Measurements from ENCODE around the gene POLR2C.

POLR2C gene

GRCh38 chr16:57510016-57510871 is 47.8 kb downstream of the POLR2C start:
- no peak for TF ChIP-seq CTCF (conservative IDR thresholded peaks at IDR 0.05; ENCODE audit: low read depth, low read length)
- no peak overlapping the region for H3K4me3 ChIP-seq (ENCODE audit: low read length)
- DNase-seq (ENCODE audit: low read depth): no peak

GRCh38 chr16:57512296-57513001 is 50.0 kb downstream of the POLR2C start:
- no peak for TF ChIP-seq CTCF (conservative IDR thresholded peaks at IDR 0.05; ENCODE audit: low read depth, low read length)
- H3K4me3 ChIP-seq (ENCODE audit: low read length): no peak overlapping the region

DNA sequence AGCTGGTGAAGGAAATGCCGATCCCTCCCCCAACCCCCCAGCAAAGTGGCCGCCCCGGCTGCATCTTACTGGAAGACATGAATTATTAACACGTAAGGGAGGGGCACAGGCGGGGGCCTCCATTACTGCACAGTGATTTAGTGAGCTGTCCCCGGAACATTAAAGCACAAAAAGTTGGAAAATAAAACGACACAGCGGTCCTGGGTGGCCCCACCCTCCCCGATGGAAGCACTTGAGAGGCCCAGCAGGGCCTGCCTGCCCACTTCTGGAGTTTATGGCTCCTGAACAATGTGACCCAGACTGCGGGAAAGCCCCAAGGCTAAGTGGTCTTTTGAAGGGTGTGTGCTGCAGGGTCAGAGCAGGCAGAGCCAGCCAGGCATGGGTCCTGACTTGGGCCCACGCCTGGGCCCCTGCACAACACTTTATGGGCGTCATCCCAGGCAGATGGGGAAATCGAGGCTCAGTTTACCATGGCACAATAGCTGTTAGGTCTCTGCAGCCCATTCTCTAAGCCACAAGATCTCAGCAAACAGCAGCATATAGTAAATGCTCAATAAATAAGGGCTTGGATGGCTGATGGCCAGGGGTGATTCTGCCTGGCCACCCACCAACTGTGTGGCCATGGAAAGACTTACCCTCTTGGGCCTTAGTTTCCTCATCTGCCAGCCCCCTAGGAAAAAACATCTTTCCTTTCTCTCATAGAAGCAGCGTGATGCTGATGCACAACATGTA is 51.1 kb downstream of the POLR2C start:
- no peak for TF ChIP-seq CTCF (conservative IDR thresholded peaks at IDR 0.05; ENCODE audit: low read depth, low read length)
- no peak for DNase-seq (ENCODE audit: low read depth)
- no peak overlapping the region for H3K4me3 ChIP-seq (ENCODE audit: low read length)

More at GRCh38 chr16:57512296-57513001, 50.0 kb downstream of the POLR2C start:
- no peak for DNase-seq (ENCODE audit: low read depth)

- H3K4me3 ChIP-seq (ENCODE audit: low read length): no peak overlapping the region
- DNase-seq (ENCODE audit: low read depth): no peak
- no peak for TF ChIP-seq CTCF (conservative IDR thresholded peaks at IDR 0.05; ENCODE audit: low read depth, low read length)
Observed at GRCh38 chr16:57514371-57514770, 51.9 kb downstream of the POLR2C start.

DNA sequence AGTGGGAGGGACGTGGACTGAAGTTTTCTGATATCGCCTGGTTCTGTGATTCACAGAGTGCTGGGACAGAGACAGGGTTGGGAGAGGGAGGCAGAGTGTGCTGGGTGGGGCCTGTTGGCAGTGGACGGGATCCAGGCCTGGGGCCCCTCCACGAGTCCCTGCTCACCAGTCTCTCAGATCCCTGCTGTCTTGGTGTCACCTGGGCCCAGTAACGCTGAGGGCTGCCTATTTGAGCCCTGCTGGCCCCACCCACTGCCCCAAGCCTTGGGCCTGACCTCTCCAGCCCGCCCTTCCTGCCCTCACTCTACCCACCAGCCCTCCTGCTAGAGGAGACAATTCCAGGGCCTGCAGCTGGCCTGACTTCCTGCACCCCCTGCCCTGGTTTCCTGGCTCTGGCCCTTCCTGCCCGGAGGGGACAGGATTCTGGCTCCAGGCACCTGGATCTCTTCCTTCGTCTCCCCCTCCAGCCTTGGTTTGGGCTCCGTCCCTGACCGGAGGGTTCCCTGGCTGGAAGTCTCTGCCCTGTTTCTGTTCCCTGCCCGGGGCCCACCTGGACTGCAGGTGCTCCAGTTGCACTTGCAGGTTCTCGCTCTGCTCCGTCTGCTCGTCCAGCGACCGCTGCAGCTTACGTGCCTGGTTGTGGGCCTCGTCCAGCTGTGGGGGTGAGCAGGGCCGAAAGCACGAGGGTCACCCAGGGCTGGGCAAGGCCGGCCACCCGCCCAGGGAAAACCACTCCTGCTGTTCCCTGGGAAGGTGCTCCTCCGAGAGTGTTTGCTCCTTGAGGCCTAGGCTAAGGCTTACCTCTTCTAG is 52.5 kb downstream of the POLR2C start:
- no peak for TF ChIP-seq CTCF (conservative IDR thresholded peaks at IDR 0.05; ENCODE audit: low read depth, low read length)
- no peak for DNase-seq (ENCODE audit: low read depth)
- H3K4me3 ChIP-seq (ENCODE audit: low read length): no peak overlapping the region

DNA sequence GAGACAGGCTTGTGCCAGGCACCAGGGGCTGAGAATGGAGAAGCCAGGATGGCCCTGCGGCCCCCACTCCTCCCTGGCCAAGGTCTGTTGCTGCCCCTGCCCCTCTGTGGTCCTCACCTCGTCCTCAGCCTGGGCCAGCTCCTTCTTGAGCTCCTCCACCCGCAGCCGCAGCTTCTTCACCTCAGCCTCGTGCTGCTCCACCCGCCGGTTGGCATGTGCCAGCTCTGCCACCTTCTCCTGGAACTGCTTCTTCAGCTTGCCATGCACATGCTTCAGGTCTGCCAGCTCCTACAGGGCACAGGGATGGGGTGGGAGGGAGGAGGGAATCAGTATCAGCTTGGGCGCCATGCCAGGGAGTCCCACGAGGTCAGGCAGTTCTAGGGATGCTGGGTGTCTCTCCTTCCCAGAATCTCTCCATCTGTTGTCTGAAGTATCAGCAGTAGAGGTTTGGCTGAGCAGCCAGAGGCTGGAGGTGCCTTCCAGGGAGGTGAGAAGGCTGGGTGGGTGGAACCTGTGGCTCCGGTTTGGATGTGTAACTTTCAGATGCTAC is 53.8 kb downstream of the POLR2C start:
- no peak for TF ChIP-seq CTCF (conservative IDR thresholded peaks at IDR 0.05; ENCODE audit: low read depth, low read length)
- DNase-seq (ENCODE audit: low read depth): no peak
- H3K4me3 ChIP-seq (ENCODE audit: low read length): no peak overlapping the region

All from retinal pigment epithelial cell (primary cell).